HG03354 (cell line): ENCODE measurements around the gene KIF4B.

ENCODE experiments used
- ATAC-seq: cut with Tn5 transposase; IDR thresholded peaks from one replicate; pipeline ENCODE4 v1.9.1; 2021; ENCODE audit warnings: mild to moderate bottlenecking; ENCODE audit not compliant: unreplicated experiment, poor library complexity, severe bottlenecking

KIF4B gene

DNA sequence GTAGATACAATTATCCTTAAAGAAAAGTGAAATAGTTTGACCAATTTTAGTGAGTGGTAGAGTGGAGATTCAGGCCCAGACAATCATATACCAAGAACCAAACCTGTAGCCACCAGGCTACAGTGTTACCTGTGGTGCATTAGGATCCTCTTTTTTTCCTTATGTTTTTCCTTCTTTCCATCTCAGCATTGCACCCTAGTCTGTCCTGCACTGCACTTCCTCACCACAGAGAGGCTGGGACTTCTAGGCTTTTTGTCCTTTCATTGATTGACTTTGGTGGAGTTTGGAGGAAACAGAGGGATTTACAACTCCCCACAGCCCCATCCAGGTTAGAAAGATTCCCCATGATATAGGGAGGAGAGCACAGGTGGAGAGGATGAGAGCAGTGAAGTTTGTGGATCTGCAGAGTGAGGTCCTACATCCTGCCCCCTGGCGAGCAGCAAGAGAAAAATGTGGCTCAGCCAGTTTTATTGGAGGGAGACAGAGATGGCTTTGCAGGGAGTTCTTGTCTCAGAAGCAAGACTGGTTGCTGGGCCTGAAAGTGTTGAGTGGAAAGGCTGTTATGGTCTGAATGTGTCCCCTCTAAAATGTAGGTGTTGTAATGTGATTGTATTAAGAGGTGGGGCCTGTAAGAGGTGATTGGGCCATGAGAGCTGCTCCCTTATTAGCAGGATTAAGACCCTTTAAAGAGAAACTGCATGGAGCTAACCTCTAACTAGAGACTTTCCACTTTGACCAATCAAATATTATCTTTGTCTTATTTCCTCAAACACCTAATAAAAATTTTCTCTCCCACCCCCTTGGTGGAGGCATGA is 36.2 kb downstream of the KIF4B start:
- no peak for ATAC-seq

DNA sequence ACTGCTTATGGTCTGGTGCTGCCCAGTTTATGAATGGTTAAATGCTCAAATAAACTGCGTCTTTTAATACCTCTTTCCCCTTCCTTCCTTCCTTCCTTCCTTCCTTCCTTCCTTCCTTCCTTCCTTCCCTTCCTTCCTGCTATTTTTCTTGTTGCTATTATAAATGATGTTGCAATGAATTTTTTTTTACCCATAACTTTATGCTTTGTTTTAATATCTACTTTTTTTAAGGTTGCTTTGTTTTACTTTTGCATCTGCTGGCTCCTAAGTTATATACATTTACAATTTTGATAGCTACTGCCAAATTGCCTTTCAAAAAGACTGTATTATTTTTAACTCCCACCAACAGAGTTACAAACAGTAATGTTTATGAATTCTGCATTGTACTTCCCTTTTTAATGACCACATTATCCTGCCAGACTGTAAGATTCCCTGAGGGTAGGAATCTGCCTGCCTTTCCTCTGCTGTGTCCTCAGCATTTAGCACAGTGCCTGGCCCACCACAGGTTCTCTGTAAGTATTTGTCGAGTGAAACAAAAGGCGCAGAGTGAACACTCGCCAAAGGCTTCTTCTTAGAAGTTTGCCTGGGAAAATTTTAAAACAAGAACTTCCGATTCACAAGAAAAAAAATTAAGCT is 36.9 kb downstream of the KIF4B start:
- ATAC-seq = no peak

DNA sequence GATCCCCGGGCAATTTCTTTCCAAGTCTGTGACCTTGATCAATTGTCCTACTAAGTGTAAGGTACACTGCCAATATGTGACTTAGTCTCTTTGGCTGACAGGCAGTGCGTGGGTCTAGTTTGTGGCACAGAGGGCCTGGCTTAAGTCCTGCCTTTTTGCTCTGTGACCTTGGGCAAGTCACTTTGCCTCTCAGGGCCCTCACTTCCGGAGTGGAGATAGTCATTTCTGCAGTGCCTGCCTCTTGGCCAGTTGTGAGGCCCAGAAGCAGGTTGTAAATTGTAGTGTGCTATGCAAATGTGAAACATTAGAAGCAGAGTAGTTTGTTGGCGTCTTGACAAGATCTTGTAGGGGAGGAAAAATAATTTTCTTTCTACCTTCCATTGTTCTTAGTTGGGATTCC is 39.0 kb downstream of the KIF4B start:
- ATAC-seq = no peak

DNA sequence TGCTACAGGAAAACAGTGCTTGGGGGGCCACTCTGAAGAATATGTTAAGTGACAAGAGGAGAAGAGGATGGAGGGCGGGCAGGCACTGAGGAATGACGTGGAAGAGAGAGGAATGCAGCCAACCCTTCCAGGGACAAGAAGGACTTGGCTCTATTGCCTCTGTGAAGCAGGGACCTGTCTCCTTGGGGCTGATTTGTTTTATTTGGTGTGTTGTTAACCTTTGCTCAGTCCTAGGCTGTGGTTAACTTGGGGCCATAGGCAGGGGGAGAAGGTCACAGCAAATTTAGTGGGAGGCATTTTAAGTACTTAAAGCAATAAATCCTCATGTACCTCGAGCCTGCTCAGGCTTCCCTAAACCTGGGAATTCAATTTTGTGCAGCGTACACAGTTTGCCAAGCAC is 39.9 kb downstream of the KIF4B start:
- no peak for ATAC-seq

DNA sequence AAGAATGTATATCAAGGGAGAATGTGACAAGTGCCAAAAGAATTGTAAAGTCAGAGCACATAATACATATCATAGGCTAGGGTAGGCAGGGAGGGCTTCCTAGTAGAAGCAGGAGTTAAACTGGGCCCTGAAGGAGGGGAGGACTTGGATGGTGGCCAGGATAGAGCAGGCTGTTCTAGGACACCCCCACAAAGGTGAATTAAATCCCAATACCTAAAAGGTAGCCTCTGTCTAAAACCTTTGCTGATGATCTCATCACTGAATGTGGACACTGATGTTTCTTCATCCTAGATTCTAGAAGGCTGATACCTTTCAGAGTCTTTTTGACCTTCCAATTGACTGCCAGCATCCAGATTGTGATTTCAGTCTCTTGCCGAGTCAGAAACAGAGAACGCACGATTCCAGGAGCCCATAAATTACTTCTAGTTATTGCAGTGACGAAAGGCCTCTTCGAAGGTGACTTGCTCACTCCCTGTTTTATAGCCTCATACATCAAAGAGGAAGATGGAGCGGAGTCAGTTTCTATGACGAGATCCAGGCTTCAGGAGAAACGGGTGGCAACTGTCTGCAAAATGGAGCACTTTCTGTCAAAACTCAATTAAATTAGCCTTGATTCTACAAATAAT is 43.2 kb downstream of the KIF4B start:
- no peak for ATAC-seq

DNA sequence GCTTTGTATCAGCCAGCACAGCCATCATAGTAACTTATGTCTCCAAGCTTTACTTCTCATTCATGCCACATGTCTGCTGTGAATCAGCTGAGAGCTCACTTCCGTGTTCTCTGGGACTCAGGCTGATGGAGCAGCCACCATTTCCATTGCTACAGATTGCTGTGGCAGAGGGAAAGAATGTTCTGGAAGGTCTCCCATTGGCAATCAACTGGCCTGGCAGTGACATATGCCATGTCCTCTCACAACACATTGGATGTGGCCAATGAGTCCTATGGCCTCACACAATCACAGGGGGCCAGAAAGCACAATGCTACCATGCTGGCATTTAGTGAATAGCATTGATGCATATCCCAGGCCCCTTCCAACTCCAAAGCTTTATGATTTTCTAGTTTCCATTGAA is 44.1 kb downstream of the KIF4B start:
- no peak for ATAC-seq

DNA sequence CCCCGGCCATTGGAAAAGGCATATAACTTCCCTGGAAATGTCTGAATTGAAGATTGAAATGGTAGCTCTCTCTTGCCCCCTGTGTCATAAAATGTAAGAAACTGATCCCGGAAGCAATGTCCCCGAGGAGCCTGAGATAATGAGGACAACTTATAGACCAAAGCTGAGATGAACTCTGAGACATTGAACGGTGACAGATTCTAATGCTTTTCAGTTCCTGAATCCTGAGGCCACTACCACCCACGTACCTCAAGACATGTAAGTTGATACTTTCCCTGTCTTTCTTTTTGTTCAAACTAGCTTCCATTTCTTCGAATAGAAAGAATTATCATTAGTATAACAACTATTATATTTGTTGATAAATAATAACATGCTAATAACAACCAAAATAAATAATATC is 51.0 kb downstream of the KIF4B start:
- ATAC-seq = no peak

DNA sequence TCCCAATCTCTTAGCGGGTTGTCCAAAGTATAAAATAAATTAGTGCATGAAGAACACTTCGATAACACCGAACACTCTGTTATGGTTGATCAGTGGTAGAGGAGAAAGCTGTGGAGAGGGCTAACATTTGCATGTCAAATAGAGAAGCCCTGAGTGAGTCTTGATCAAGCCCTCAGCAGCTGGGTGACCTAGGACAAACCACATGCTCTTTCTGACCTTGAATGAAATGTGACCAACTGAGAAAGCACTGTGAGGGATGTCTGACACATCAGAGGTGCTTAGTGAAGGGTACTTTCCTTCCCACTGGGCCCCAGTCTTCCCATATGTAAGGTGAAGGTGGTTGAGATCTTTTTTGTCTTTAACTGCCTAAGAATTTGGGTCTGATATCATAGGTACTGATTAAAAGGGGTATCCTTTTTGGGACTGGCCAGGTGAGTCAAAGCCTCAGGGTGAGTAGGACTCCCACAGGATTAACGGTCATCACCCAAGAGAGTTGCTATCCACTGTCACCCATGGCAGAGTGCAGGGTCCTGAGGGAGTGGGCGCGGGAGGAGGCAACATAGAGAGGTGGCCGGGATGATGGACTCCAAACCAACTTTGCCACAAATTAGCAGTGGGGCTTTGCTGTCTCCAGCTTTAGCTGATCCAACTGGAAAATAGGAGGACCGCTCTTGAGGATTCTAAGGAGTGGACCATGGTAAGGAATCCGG is 53.5 kb downstream of the KIF4B start:
- ATAC-seq = no peak
